ENCODE results near the gene CD99.
"Not testable (repeated sequence)": the region's sequence is repeated elsewhere in the genome, so short reads cannot be mapped to it uniquely, and the experiment has no call there.

Gene CD99

DNA sequence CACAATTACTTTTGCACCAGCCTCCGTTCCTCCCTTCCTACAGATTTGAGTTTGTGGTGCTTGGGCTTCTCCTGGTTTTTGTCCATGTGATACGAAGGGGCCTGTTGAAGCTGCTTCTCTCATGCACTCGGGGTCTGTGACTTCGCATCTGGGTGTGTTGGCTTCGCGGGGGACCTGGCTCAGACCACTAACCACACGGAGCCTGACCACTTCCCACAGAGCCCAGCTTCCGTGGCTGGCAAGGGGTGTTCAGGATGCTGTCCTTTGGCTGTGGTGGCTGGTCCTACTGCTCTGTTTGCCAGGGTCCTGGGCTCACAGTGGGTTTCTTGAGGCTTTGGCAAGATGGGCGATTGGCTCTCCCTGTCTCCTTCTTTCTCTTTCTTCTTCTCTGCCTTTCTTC is 41.0 kb downstream of the CD99 start:
- no peak for TF ChIP-seq JUND (IDR thresholded peaks at IDR 0.05; ENCODE audit: low read depth)
- in situ Hi-C loops (cut with HindIII; ENCODE audit: low pct_unique_long_range_greater_than_20kb, low sequenced_read_pairs): no loop called here
- DNase-seq (ENCODE audit: low read depth in 1 of 2, low spot score in 1 of 2): no peak

DNA sequence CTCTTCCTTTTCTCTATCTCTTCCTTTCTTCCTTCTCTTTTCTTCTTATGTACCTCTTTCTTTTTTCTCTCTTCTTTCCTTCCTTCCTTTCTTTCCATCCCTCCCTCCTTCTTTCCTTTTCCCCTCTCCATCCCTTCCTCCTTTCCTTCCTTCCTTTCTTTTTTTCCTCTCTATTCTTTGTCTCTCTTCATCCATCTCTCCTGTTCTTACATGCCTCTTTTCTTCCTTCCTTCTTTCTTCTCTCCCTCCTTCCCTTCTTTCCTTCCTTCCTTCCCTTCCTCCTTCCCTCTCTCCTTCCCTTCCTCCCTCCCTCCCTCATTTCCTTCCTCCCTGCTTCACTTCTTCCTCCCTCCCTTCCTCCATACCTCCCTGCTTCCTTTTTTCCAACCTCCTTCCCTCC is 41.6 kb downstream of the CD99 start:
- DNase-seq (ENCODE audit: low read depth in 1 of 2, low spot score in 1 of 2): no peak
- no peak for TF ChIP-seq JUND (IDR thresholded peaks at IDR 0.05; ENCODE audit: low read depth)
- in situ Hi-C loops (cut with HindIII; ENCODE audit: low pct_unique_long_range_greater_than_20kb, low sequenced_read_pairs): no loop called here

DNA sequence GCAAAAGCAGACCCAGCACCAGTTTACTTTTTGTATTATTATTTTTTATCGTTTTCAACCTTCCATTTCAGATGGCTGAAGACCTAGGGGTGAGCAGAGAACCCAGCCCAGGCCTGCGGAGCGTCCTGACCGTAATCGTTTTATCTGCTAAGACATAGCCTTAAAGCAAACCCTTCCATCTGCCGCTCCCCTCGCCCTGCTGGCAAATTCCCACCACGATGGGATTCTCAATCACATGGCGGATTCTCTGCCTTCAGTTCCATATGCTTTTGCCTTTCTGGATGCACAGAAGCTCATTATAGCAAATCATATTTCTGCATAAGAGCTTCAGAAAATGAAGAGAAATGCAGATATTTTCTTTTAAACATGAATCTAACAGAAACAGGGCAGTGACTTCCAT is 42.2 kb downstream of the CD99 start:
- in situ Hi-C loops (cut with HindIII; ENCODE audit: low pct_unique_long_range_greater_than_20kb, low sequenced_read_pairs): no loop called here
- TF ChIP-seq JUND (IDR thresholded peaks at IDR 0.05; ENCODE audit: low read depth): no peak
- no peak for DNase-seq (ENCODE audit: low read depth in 1 of 2, low spot score in 1 of 2)

DNA sequence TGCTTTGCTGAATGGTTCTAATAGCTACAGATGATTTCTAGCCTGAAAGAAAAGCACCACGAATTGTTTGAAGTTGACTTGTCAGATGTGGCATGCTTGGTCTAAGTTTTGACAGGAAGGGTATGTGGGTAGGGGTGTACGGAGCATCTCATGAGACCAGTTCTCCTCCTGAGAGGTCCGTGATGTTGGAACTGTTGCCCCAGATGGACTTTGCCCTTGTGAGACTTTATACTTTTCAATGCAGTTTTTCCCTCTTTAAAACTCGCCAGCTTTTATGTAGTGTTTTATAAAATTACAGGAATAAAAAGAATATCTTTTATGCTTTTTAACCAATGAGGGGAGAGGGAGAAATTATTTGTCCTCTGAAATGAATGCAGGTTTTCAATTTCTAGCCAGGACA is 44.2 kb downstream of the CD99 start:
- in situ Hi-C loops (cut with HindIII; ENCODE audit: low pct_unique_long_range_greater_than_20kb, low sequenced_read_pairs): no loop called here

DNA sequence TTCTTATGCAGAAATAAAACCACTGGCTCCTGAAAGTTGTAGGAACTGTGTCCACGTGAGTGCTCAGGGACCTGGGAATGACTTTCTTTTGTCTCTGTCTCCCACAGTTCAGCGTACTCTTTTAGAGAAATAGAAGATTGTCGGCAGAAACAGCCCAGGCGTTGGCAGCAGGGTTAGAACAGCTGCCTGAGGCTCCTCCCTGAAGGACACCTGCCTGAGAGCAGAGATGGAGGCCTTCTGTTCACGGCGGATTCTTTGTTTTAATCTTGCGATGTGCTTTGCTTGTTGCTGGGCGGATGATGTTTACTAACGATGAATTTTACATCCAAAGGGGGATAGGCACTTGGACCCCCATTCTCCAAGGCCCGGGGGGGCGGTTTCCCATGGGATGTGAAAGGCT is 49.6 kb downstream of the CD99 start:
- in situ Hi-C loops (cut with HindIII; ENCODE audit: low pct_unique_long_range_greater_than_20kb, low sequenced_read_pairs): no loop called here
- TF ChIP-seq JUND (IDR thresholded peaks at IDR 0.05; ENCODE audit: low read depth): no peak

More for the DNA sequence above, 44.2 kb downstream of the CD99 start:
- DNase-seq (ENCODE audit: low read depth in 1 of 2, low spot score in 1 of 2): no peak
- no peak for TF ChIP-seq JUND (IDR thresholded peaks at IDR 0.05; ENCODE audit: low read depth)

DNA sequence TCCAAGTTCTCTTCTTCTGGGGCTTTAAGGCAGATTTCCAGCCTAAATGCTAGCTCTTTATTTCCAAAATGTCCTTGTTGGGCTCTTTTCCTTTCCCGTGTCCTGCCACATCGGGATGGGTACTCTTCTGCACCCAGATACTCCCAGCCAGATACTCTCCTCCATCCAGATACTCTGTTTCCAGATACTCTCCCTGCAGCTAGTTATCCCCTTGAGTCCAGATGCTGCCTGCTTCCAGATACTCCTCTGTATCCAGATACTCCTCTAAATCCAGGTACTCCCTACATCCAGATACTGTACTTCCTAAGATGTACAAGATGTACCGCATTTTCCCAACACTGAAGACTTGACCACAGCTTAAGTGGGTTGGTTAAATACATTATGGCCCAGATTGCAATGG is 50.3 kb downstream of the CD99 start:
- no peak for TF ChIP-seq JUND (IDR thresholded peaks at IDR 0.05; ENCODE audit: low read depth)
- in situ Hi-C loops (cut with HindIII; ENCODE audit: low pct_unique_long_range_greater_than_20kb, low sequenced_read_pairs): no loop called here
- DNase-seq (ENCODE audit: low read depth in 1 of 2, low spot score in 1 of 2): no peak

More for the DNA sequence above, 49.6 kb downstream of the CD99 start:
- no peak for DNase-seq (ENCODE audit: low read depth in 1 of 2, low spot score in 1 of 2)

DNA sequence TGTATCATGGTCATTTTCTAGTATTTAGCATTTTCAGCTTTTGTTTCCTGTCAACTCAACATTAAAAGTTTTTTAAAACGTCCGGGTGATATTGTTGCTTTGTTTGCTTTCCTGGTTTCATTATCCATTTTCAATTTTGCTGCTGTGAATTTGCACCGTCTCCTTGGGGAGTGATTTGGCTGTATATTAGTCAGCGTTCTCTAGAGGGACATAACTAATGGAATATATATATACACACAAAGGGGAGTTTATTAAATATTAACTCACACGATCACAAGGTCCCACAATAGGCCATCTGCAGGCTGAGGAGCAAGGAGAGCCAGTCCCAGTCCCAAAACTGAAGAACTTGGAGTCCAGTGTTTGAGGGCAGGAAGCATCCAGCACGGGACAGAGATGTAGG is 55.2 kb downstream of the CD99 start:
- DNase-seq (ENCODE audit: low read depth in 1 of 2, low spot score in 1 of 2); in situ Hi-C loops (cut with HindIII; ENCODE audit: low pct_unique_long_range_greater_than_20kb, low sequenced_read_pairs): not testable (repeated sequence)

DNA sequence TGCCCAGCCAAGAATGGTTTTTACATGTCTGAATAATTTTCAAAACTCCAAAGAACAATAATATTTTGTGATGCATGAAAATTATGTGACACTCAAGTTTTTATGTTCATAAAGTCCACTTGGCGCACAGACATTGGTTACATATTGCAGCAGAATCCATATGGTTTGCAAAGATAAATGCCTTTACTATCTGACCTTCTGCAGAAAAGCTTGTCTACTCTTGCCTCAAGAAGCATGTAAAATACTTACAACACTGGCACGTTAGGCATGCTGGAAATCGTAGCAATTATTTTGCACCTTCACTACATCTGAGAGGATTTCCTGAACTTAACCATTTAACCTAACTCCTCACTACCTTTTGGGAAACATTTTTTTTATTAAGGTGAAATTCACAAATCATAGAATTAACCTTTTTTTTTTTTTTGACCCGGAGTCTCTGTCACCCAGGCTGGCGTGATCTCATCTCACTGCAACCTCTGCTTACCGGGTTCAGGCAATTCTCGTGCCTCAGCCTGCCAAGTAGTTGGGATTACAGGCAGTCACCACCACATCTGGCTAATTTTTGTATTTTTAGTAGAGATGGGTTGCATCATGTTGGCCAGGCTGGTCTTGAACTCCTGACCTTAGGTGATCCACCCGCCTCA is 57.2 kb downstream of the CD99 start:
- no peak for TF ChIP-seq JUND (IDR thresholded peaks at IDR 0.05; ENCODE audit: low read depth)
- in situ Hi-C loops (cut with HindIII; ENCODE audit: low pct_unique_long_range_greater_than_20kb, low sequenced_read_pairs): no loop called here
- DNase-seq (ENCODE audit: low read depth in 1 of 2, low spot score in 1 of 2): no peak

DNA sequence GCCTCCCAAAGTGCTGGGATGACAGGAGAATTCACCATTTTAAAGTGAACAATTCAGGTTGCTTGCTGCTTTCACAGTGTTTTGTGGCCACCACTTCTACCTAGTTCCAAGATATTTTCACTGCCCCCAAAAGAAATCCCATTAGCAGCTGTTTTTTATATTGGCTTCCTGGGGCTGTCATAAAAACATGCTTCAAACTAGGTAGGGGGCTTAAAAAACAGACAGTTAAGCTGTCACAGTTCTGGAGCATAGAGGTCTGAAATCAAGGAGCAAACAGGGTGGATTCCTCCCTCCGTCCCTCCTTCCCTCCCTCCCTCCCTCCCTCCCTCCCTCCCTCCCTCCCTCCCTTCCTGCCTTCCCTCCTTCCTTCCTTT is 57.7 kb downstream of the CD99 start:
- in situ Hi-C loops (cut with HindIII; ENCODE audit: low pct_unique_long_range_greater_than_20kb, low sequenced_read_pairs): no loop called here
- no peak for DNase-seq (ENCODE audit: low read depth in 1 of 2, low spot score in 1 of 2)
- TF ChIP-seq JUND (IDR thresholded peaks at IDR 0.05; ENCODE audit: low read depth): no peak

DNA sequence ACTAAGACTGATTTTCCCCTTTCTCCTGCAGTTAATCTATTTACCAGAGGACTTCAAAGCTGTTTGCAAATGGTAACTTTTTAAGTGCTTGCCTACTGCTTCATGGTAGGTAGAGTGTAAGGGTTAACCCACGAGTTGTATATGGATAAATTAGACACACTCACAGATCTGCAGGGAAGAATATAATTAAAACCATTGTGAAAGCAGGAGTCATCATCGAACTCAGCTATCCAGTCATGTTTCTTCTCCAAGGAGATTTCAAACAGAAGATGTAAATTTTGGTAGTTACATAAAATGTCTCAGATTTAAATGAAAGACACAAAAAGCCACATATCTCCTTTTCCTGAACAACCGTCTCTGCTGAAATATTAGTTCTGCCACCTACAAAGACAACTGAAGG is 60.2 kb downstream of the CD99 start:
- TF ChIP-seq JUND (IDR thresholded peaks at IDR 0.05; ENCODE audit: low read depth): no peak
- in situ Hi-C loops (cut with HindIII; ENCODE audit: low pct_unique_long_range_greater_than_20kb, low sequenced_read_pairs): no loop called here
- no peak for DNase-seq (ENCODE audit: low read depth in 1 of 2, low spot score in 1 of 2)

DNA sequence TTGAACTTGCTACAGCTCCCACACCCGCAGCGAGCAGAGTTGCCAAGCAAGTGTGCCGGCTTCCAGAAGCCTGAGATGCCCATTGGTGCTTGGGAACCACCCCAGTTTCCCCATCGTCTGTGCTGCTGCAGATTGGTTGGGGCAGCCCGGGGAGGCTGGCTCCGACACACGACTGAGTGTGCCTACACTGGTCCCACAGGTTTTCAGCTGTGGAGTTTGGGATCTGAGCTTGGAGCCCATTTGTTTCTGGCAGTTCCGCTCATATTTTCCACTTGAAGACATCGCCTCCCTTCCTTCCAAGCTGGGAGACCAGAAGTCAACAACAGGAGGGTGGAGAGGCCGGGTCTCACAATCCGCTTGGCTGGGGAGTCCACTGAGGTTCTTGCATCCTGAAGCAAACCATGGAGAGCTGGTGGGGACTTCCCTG is 60.8 kb downstream of the CD99 start, which contains the start of gene XG:
Gene XG (plus strand): TSS at position 167 of the 427 bp plus-strand sequence. CDS start 235 bp downstream, at position 402.
- DNase-seq (ENCODE audit: low read depth in 1 of 2, low spot score in 1 of 2): peak; percentile 25 to 91
- in situ Hi-C loops (cut with HindIII; ENCODE audit: low pct_unique_long_range_greater_than_20kb, low sequenced_read_pairs): not testable (repeated sequence)

DNA sequence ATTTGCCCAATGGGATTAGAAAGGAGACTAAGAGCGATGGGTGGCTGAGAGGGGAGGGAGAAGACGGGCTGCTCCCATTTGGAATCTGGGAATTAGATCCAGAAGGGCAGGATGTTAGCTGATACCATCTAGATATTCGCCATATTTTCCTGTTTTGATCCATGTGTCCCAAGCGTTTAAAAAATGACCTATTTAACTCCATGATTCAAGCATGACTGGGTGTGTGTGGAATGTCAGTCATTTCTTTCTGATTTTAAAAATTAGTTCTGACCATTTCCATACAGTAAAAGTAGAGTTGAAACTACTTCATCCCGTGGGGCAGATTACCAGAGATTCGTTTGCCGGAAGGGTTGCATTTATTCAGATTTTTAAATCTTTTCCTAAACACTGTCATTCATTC is 61.3 kb downstream of the CD99 start:
- in situ Hi-C loops (cut with HindIII; ENCODE audit: low pct_unique_long_range_greater_than_20kb, low sequenced_read_pairs); DNase-seq (ENCODE audit: low read depth in 1 of 2, low spot score in 1 of 2): not testable (repeated sequence)

DNA sequence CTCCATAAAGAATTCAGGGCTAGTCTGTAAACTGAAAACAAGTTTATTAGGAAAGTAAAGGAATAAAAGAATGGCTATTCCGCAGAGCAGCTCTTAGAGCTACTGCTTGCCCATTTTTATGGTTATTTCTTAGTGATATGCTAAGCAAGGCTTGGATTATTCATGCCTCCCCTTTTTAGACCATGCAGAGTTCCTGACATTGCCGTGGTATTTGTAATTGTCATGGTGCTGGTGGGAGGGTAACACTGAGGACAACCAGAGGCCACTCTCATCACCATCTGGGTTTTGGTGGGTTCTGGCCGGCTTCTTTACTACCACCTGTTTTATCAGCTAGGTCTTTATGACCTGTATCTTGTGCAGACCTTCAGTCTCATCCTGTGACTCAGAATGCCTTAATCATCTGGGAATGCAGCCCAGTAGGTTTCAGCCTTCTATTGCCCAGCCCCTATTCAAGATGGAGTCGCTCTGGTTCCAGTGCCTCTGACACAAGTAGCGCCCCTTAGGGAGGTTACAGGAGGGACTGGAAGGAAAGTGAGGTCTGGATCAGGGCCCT is 64.1 kb downstream of the CD99 start:
- in situ Hi-C loops (cut with HindIII; ENCODE audit: low pct_unique_long_range_greater_than_20kb, low sequenced_read_pairs); DNase-seq (ENCODE audit: low read depth in 1 of 2, low spot score in 1 of 2): not testable (repeated sequence)

DNA sequence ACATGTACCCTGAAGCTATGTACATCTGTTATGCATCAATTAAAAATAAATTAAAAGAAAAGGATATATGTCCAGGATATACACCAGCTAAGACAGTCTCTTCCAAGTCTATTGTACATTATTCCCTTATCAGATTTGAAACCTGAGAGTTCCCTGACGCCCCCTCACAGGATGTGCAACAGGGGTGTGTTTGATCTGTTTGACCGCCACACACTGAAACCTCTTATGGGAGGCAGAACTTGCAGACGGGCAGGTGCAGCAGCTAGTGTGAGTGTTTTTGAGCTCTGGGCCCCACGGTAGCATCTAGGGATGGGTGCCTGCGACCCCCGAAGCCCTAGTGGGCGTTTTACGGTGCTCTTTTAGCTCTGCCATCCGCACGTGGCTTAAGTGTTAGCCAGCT is 65.5 kb downstream of the CD99 start:
- TF ChIP-seq JUND (IDR thresholded peaks at IDR 0.05; ENCODE audit: low read depth): no peak

More for the DNA sequence above, 65.5 kb downstream of the CD99 start:
- in situ Hi-C loops (cut with HindIII; ENCODE audit: low pct_unique_long_range_greater_than_20kb, low sequenced_read_pairs): no loop called here
- no peak for DNase-seq (ENCODE audit: low read depth in 1 of 2, low spot score in 1 of 2)
